ENCODE measurements around the gene NSD1. TPM values are rescaled to one million over a fixed set of nuclear protein-coding genes. Genes with fewer than 3 reads are reported as not detected.

NSD1 gene
- total and polyA plus RNA-seq, 2 experiments from 2014 or later = 26.6 to 28.8 TPM

DNA sequence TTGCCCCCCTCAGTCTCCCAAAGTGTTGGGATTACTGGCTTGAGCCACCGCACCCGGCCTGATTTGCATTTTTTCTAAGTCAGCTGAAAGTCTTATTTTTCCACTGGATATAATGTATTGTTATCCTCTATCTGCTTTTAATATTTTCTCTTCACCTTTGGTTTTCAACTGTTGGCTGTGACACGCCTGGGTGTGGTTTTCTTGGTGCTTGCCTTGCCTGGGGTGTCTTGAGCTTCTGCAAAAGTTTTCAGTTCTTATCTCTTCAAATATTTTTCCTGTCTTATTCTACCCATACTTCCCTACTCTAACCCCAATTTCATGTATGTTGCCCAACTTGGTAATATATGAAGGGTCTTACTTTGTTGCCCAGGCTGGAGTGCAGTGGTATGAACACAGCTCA, 182.4 kb downstream of the NSD1 start:
- H3K27me3 ChIP-seq = no peaks in the 10 kb centered on the region
- TF ChIP-seq EZH2phosphoT487 (IDR thresholded peaks at IDR 0.05; ENCODE audit: low read depth, severe bottlenecking, unreplicated experiment) = no peak
- TF ChIP-seq, protein P1, sequence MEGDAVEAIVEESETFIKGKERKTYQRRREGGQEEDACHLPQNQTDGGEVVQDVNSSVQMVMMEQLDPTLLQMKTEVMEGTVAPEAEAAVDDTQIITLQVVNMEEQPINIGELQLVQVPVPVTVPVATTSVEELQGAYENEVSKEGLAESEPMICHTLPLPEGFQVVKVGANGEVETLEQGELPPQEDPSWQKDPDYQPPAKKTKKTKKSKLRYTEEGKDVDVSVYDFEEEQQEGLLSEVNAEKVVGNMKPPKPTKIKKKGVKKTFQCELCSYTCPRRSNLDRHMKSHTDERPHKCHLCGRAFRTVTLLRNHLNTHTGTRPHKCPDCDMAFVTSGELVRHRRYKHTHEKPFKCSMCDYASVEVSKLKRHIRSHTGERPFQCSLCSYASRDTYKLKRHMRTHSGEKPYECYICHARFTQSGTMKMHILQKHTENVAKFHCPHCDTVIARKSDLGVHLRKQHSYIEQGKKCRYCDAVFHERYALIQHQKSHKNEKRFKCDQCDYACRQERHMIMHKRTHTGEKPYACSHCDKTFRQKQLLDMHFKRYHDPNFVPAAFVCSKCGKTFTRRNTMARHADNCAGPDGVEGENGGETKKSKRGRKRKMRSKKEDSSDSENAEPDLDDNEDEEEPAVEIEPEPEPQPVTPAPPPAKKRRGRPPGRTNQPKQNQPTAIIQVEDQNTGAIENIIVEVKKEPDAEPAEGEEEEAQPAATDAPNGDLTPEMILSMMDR (IDR thresholded peaks at IDR 0.05; ENCODE audit: poor library complexity) = no peak
- no peak overlapping the region for H3K4me3 ChIP-seq
- no peaks in the 10 kb centered on the region for H3K9me3 ChIP-seq (ENCODE audit: low read depth)
- peaks cover 13% of the 10 kb centered on the region for H3K4me1 ChIP-seq (ENCODE audit: insufficient read depth)
- WGBS (ENCODE audit: low lambda C conversion rate, missing lambda C conversion rate) = 97% methylated on average over 3 of the region's 3 CpGs
- H4K20me1 ChIP-seq (ENCODE audit: insufficient read depth, poor library complexity, severe bottlenecking) = no peaks in the 10 kb centered on the region
- H3K27ac ChIP-seq = no peak overlapping the region
- no peak for DNase-seq (ENCODE audit: low spot score)
- no peak overlapping the region for H2AFZ ChIP-seq
- H3K4me2 ChIP-seq = no peak overlapping the region
- H3K79me2 ChIP-seq = peaks cover under 1% of the 10 kb centered on the region
- no peaks in the 10 kb centered on the region for H3K9me2 ChIP-seq (replicated peaks; ENCODE audit: insufficient read depth)
- no peaks in the 10 kb centered on the region for H3K36me3 ChIP-seq (replicated peaks; ENCODE audit: insufficient read depth, low read depth)

DNA sequence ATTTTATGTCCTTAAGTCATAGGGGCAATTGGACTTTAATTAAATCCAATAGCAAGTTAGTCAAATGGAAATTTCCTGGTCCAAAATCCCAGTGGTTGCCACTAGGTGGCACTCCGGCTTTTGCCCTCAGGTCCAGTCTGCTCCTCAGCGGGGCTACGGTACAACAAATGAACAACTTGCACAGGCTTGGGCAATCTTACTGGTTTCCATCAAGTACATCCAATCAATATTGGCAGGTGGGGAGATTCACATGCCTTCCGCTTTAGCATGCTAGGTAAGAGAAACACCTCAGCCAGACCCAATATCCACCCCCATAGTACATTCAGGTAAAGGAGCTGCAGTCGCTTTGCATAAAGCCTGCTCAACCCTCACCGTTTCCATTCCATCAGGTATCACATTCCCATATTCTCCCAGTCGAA, 184.4 kb downstream of the NSD1 start:
- peaks cover under 1% of the 10 kb centered on the region for H3K4me1 ChIP-seq (ENCODE audit: insufficient read depth)
- H3K9me2 ChIP-seq (replicated peaks; ENCODE audit: insufficient read depth) = no peaks in the 10 kb centered on the region
- TF ChIP-seq, protein P1 (IDR thresholded peaks at IDR 0.05; ENCODE audit: poor library complexity) = peak; percentile 82
- no peak for TF ChIP-seq EZH2phosphoT487 (IDR thresholded peaks at IDR 0.05; ENCODE audit: low read depth, severe bottlenecking, unreplicated experiment)
- H3K27me3 ChIP-seq = no peaks in the 10 kb centered on the region
- H4K20me1 ChIP-seq (ENCODE audit: insufficient read depth, poor library complexity, severe bottlenecking) = no peaks in the 10 kb centered on the region
- DNase-seq (ENCODE audit: low spot score) = peak; percentile 86
- H3K36me3 ChIP-seq (replicated peaks; ENCODE audit: insufficient read depth, low read depth) = no peaks in the 10 kb centered on the region
- H3K27ac ChIP-seq = no peak overlapping the region
- H3K9me3 ChIP-seq (ENCODE audit: low read depth) = no peaks in the 10 kb centered on the region
- no peak overlapping the region for H3K4me3 ChIP-seq
- WGBS (ENCODE audit: low lambda C conversion rate, missing lambda C conversion rate) = 28% methylated on average over 7 of the region's 7 CpGs
- no peak overlapping the region for H2AFZ ChIP-seq
- peaks cover 8% of the 10 kb centered on the region for H3K79me2 ChIP-seq
- H3K4me2 ChIP-seq = peak overlapping the region; percentile 5

DNA sequence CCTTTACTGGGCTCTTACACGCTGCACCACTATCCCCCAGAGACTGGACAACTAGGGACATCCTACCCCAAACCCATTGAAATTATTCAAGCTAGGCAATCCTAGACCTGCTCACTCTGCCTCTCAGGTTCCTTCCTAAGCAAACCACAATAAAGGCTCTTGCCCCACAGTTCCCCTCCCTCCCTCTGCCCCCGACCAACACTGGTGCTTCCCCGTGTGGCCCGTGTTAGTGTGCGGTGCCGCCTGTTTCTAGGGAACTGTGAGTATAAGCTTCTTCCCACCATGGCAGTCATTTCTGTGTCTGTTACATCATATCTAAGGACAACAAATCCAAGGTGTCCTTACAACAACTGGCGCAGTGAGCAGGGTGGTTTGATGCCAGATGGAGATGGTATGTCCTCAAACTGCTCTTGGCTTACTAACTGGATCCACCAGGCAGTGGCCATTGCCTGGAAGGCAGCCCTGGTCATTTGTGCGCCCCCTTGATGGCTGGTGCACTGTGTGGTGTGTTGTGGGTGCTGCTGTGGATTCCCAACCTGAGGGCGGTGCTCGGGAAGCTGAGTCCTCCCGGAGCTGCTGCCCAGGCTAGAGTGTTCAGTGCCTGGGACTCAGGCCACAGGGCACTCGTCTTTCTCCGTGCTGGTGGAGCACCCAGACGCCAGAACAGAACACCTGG, 186.5 kb downstream of the NSD1 start:
- Histone ChIP-seq H4K20me1 (ENCODE audit: insufficient read depth, poor library complexity, severe bottlenecking) (no peaks in the 10 kb centered on the region), H3K79me2 (peaks cover 9% of the 10 kb centered on the region), H3K9me2 (replicated peaks; ENCODE audit: insufficient read depth) (no peaks in the 10 kb centered on the region), H2AFZ (no peak overlapping the region), H3K27me3 (no peaks in the 10 kb centered on the region), H3K9me3 (ENCODE audit: low read depth) (no peaks in the 10 kb centered on the region), H3K4me3 (no peak overlapping the region), H3K4me1 (ENCODE audit: insufficient read depth) (peaks cover 7% of the 10 kb centered on the region), H3K27ac (no peak overlapping the region), H3K4me2 (no peak overlapping the region), H3K36me3 (replicated peaks; ENCODE audit: insufficient read depth, low read depth) (no peaks in the 10 kb centered on the region)
- DNase-seq (ENCODE audit: low spot score) = no peak
- 96% methylated on average over 14 of the region's 14 CpGs for WGBS (ENCODE audit: low lambda C conversion rate, missing lambda C conversion rate)
- TF ChIP-seq, protein P1 (IDR thresholded peaks at IDR 0.05; ENCODE audit: poor library complexity) = no peak
- TF ChIP-seq EZH2phosphoT487 (IDR thresholded peaks at IDR 0.05; ENCODE audit: low read depth, severe bottlenecking, unreplicated experiment) (no peak), EZH2 (IDR thresholded peaks at IDR 0.05; ENCODE audit: borderline replicate concordance) (no peak)
